MCF 10A (cell line): ENCODE results near the gene FANCC. TPM values are rescaled to one million over a fixed set of nuclear protein-coding genes. Genes with fewer than 3 reads are reported as not detected.
A peak's percentile ranks its signal among the peaks of the same experiment; 100 is the strongest.

ENCODE experiments used
- BruUV-seq: library from RNA; stranded (reverse); fragments of 400-500 nt; replicated peaks from 2 replicates; lab custom pipeline; 2021; lab: Mats Ljungman, UMichigan
- CTCF ChIA-PET: fragments of 300-600 bp; sonication (Branson Sonifier 250); formaldehyde crosslinking; extraction: SDS; loops from one replicate; lab custom pipeline; 2021; ENCODE audit warnings: antibody characterized with exemption, inconsistent platforms; lab: Yijun Ruan, JAX
- POLR2A ChIA-PET: fragments of 300-600, 350-650 bp; sonication (Branson Sonifier 250); formaldehyde crosslinking; extraction: SDS; loops from one replicate; lab custom pipeline; 2020; ENCODE audit warnings: antibody characterized with exemption, inconsistent platforms; lab: Yijun Ruan, JAX
- DNase-seq: peaks from one replicate; pipeline ENCODE4 v3.0.0-alpha.2; 2018; ENCODE audit not compliant: unreplicated experiment
- H3K27ac Mint-ChIP-seq: one replicate; pipeline ENCODE4 v1.8.0; 2022; ENCODE audit warnings: mild to moderate bottlenecking, low read depth, mixed read lengths; ENCODE audit not compliant: unreplicated experiment
- H3K27me3 Mint-ChIP-seq: one replicate; pipeline ENCODE4 v1.8.0; 2022; ENCODE audit warnings: mixed read lengths; ENCODE audit not compliant: insufficient read depth, unreplicated experiment
- H3K36me3 Mint-ChIP-seq: one replicate; pipeline ENCODE4 v1.8.0; 2022; ENCODE audit warnings: mild to moderate bottlenecking, moderate library complexity, mixed read lengths; ENCODE audit not compliant: insufficient read depth, unreplicated experiment
- H3K4me1 Mint-ChIP-seq: one replicate; pipeline ENCODE4 v1.8.0; 2022; ENCODE audit warnings: mixed read lengths; ENCODE audit not compliant: insufficient read depth, unreplicated experiment
- H3K4me3 Mint-ChIP-seq: one replicate; pipeline ENCODE4 v1.8.0; 2022; ENCODE audit warnings: mild to moderate bottlenecking, moderate library complexity, mixed read lengths; ENCODE audit not compliant: unreplicated experiment
- H3K9me3 Mint-ChIP-seq: one replicate; pipeline ENCODE4 v1.8.0; 2022; ENCODE audit warnings: mixed read lengths; ENCODE audit not compliant: unreplicated experiment
- CTCF ChIP-seq: fragments of 200-600 bp; IDR thresholded peaks from one replicate; pipeline ENCODE4 v1.8.0; 2022; ENCODE audit warnings: antibody characterized with exemption, mild to moderate bottlenecking; ENCODE audit not compliant: unreplicated experiment
- intact Hi-C: fragments of 100-400 bp; cut with micrococcal nuclease; formaldehyde crosslinking; loops from 2 replicates; pipeline ENCODE4 v1.14.1; 2022
- total RNA-seq: library from RNA; stranded (reverse); gene quantifications from 2 replicates; pipeline ENCODE4 v1.2.3, GENCODE V29; 2022

Gene FANCC
- total RNA-seq, 1 experiment from 2014 or later = 12.1 TPM

GRCh38 chr9:95338243-95338642 lies 20.7 kb upstream of the FANCC start:
- no peak for DNase-seq
- CTCF ChIA-PET = no interaction called here
- intact Hi-C loops = no loop called here
- H3K27ac Mint-ChIP-seq = no peak overlapping the region
- peaks cover 6% of the 10 kb centered on the region for H3K36me3 Mint-ChIP-seq
- no peaks in the 10 kb centered on the region for H3K9me3 Mint-ChIP-seq
- no peaks in the 10 kb centered on the region for H3K27me3 Mint-ChIP-seq
- no peak for TF ChIP-seq CTCF
- POLR2A ChIA-PET = interaction anchor here (1.0 to 1.2 kb wide), 2 partner anchors 11 to 21 kb away, joined by 3 to 5 read pairs; partner anchors contain the start of gene FANCC
- H3K4me1 Mint-ChIP-seq = no peaks in the 10 kb centered on the region
- BruUV-seq = no TSS peak
- H3K4me3 Mint-ChIP-seq = no peak overlapping the region

GRCh38 chr9:95336281-95336680 lies 18.8 kb upstream of the FANCC start:
- no peak overlapping the region for H3K27ac Mint-ChIP-seq
- BruUV-seq = no TSS peak
- intact Hi-C loops = no loop called here
- ChIA-PET CTCF (interaction anchor here (0.6 to 2.0 kb wide), 4 partner anchors 12 to 455 kb away, joined by 3 to 7 read pairs (median 4); no protein-coding TSS in a partner anchor), POLR2A (interaction anchor here (0.7 kb wide), 1 partner anchor 60 kb away, joined by 3 read pairs; no protein-coding TSS in a partner anchor)
- no peak overlapping the region for H3K4me3 Mint-ChIP-seq
- H3K27me3 Mint-ChIP-seq = no peaks in the 10 kb centered on the region
- no peak for DNase-seq
- peak; percentile 27 for TF ChIP-seq CTCF
- H3K36me3 Mint-ChIP-seq = peaks cover 6% of the 10 kb centered on the region
- no peaks in the 10 kb centered on the region for H3K9me3 Mint-ChIP-seq
- H3K4me1 Mint-ChIP-seq = no peaks in the 10 kb centered on the region

- ChIA-PET POLR2A (no interaction called here), CTCF (no interaction called here)
- H3K27me3 Mint-ChIP-seq = no peaks in the 10 kb centered on the region
- intact Hi-C loops = no loop called here
- H3K27ac Mint-ChIP-seq = no peak overlapping the region
- no peak for DNase-seq
- H3K36me3 Mint-ChIP-seq = peaks cover 6% of the 10 kb centered on the region
- H3K4me1 Mint-ChIP-seq = no peaks in the 10 kb centered on the region
- TF ChIP-seq CTCF = no peak
- BruUV-seq = no TSS peak
- no peak overlapping the region for H3K4me3 Mint-ChIP-seq
- no peaks in the 10 kb centered on the region for H3K9me3 Mint-ChIP-seq
Observed at GRCh38 chr9:95333426-95333825, 15.9 kb upstream of the FANCC start.

- POLR2A ChIA-PET = no interaction called here
- intact Hi-C loops = no loop called here
- CTCF ChIA-PET = interaction anchor here (0.7 kb wide), 1 partner anchor 912 kb away, joined by 3 read pairs; no protein-coding TSS in a partner anchor
- no TSS peak for BruUV-seq
- Mint-ChIP-seq H3K36me3 (peaks cover 6% of the 10 kb centered on the region), H3K4me1 (no peaks in the 10 kb centered on the region), H3K27ac (no peak overlapping the region), H3K9me3 (no peaks in the 10 kb centered on the region), H3K4me3 (no peak overlapping the region), H3K27me3 (no peaks in the 10 kb centered on the region)
- DNase-seq = no peak
- no peak for TF ChIP-seq CTCF
Observed at GRCh38 chr9:95332860-95333259, 15.4 kb upstream of the FANCC start.
